ENCODE measurements around the gene TLE7. TPM values are rescaled to one million over a fixed set of nuclear protein-coding genes. Genes with fewer than 3 reads are reported as not detected.

Gene TLE7
- total RNA-seq, 1 experiment from 2014 or later: not detected

DNA sequence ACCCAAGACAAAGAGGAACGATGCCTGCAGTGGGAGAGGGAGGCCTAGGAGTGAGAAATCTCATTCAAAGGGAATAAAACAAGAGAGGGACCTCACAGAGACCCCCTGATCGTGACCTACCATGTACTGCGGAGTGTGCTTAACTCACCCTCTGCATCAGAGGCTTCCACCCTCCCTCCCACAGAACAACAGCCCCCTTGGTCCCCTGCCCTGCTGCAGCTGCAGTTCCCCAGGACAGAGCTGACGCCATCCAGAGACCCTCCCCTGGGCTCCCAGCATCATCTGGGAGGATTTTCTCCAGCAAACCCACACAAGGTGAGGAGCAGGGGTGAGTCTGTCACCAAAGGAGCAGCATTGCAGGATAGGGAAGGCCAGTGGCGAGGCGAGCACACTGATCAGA is 39.8 kb downstream of the TLE7 start:
- Histone ChIP-seq H4K20me1 (ENCODE audit: control insufficient read depth, insufficient read depth, insufficient read length) (no peaks in the 10 kb centered on the region), H2BK5ac (ENCODE audit: insufficient read length, low read length) (no peak overlapping the region), H3K27me3 (ENCODE audit: insufficient read depth, low read length) (no peaks in the 10 kb centered on the region), H2AK5ac (ENCODE audit: insufficient read length, low read length) (no peak overlapping the region), H3K9ac (ENCODE audit: extremely low read depth, insufficient read length, low read length) (no peak overlapping the region), H3K27ac (ENCODE audit: insufficient read length, low read depth, low read length) (no peak overlapping the region), H2BK120ac (ENCODE audit: low read depth, low read length, poor library complexity, severe bottlenecking) (no peak overlapping the region), H3K23me2 (ENCODE audit: insufficient read length, low read depth, low read length, poor library complexity, severe bottlenecking) (no peaks in the 10 kb centered on the region), H3K79me2 (ENCODE audit: insufficient read depth, low read length) (no peaks in the 10 kb centered on the region), H3K4me2 (ENCODE audit: insufficient read depth, insufficient read length, low read length) (no peak overlapping the region), H4K91ac (ENCODE audit: insufficient read length, low read depth, low read length) (no peak overlapping the region), H2BK12ac (ENCODE audit: insufficient read length, low read depth, low read length) (no peak overlapping the region), H2AFZ (ENCODE audit: low read length) (no peak overlapping the region), H4K5ac (ENCODE audit: insufficient read length, low read depth, low read length) (no peak overlapping the region), H2BK15ac (ENCODE audit: low read depth, low read length) (no peak overlapping the region), H3K79me1 (ENCODE audit: insufficient read depth, low read depth, low read length, poor library complexity, severe bottlenecking) (no peaks in the 10 kb centered on the region), H4K8ac (replicated peaks; ENCODE audit: insufficient read length, low read depth, low read length) (no peak overlapping the region), H3K14ac (ENCODE audit: insufficient read depth, low read length) (0 out of 2 replicates have a peak overlapping the region, but pooled peaks have one; percentile 12), H3K56ac (ENCODE audit: insufficient read length, low read depth, low read length) (no peak overlapping the region), H3K4me1 (ENCODE audit: insufficient read depth, low read length) (no peaks in the 10 kb centered on the region; the same call in 1 of the 2 replicates), H3K23ac (ENCODE audit: insufficient read length, low read depth, low read length) (no peak overlapping the region), H3K9me3 (ENCODE audit: control insufficient read depth, low read depth, low read length) (no peaks in the 10 kb centered on the region), H3K4ac (ENCODE audit: low read depth, low read length) (no peak overlapping the region), H2BK20ac (ENCODE audit: low read depth, low read length, poor library complexity, severe bottlenecking) (no peak overlapping the region), H3K18ac (ENCODE audit: insufficient read length, low read depth, low read length) (no peak overlapping the region), H3T11ph (ENCODE audit: low read length) (no peak overlapping the region)
- DNase-seq: no peak
- no CpG with 5 or more reads among the region's 6 CpGs for WGBS (ENCODE audit: extremely low coverage, insufficient read length, low lambda C conversion rate)
- Mint-ChIP-seq H3K4me3 (no peak overlapping the region), H3K27ac (peak overlapping the region in 1 of 3 experiments; percentile 79; a peak in 2 of 7 replicates), H3K27me3 (ENCODE audit: low read depth) (peaks cover 12% of the 10 kb centered on the region), H3K4me1 (peaks cover 23 to 25% of the 10 kb centered on the region in 2 experiments), H3K36me3 (ENCODE audit: insufficient read depth in 1 of 3, low read depth in 3 of 3) (peaks cover 0 to 5% (median 3%) of the 10 kb centered on the region in 3 experiments; a peak in 3 of 7 replicates), H3K9me3 (peaks cover 12 to 15% of the 10 kb centered on the region in 2 experiments; a peak in 4 of 5 replicates)
- TF ChIP-seq, protein P1, sequence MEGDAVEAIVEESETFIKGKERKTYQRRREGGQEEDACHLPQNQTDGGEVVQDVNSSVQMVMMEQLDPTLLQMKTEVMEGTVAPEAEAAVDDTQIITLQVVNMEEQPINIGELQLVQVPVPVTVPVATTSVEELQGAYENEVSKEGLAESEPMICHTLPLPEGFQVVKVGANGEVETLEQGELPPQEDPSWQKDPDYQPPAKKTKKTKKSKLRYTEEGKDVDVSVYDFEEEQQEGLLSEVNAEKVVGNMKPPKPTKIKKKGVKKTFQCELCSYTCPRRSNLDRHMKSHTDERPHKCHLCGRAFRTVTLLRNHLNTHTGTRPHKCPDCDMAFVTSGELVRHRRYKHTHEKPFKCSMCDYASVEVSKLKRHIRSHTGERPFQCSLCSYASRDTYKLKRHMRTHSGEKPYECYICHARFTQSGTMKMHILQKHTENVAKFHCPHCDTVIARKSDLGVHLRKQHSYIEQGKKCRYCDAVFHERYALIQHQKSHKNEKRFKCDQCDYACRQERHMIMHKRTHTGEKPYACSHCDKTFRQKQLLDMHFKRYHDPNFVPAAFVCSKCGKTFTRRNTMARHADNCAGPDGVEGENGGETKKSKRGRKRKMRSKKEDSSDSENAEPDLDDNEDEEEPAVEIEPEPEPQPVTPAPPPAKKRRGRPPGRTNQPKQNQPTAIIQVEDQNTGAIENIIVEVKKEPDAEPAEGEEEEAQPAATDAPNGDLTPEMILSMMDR (conservative IDR thresholded peaks at IDR 0.05): no peak
